ENCODE results near the gene UBE2D3.

The UBE2D3 gene

DNA sequence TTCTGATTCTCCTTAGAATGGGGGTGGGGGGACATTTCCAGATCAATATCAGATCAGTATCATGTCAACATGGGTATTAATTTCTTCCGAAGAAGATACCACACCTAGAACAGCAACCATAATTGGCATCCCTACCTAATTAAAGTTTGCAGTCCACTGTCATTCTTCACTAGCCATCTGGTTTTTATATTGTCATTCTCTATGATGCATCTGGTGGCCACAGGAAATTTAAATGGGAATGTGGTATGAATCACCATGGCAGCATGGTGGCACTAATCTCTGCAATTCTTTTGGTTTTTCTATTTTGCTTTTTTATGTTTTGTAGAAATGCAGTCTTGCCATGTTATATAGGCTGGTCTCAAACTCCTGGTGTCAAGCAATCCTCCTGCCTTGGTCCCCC, 16.6 kb upstream of the UBE2D3 start:
- TF ChIP-seq, protein P1, sequence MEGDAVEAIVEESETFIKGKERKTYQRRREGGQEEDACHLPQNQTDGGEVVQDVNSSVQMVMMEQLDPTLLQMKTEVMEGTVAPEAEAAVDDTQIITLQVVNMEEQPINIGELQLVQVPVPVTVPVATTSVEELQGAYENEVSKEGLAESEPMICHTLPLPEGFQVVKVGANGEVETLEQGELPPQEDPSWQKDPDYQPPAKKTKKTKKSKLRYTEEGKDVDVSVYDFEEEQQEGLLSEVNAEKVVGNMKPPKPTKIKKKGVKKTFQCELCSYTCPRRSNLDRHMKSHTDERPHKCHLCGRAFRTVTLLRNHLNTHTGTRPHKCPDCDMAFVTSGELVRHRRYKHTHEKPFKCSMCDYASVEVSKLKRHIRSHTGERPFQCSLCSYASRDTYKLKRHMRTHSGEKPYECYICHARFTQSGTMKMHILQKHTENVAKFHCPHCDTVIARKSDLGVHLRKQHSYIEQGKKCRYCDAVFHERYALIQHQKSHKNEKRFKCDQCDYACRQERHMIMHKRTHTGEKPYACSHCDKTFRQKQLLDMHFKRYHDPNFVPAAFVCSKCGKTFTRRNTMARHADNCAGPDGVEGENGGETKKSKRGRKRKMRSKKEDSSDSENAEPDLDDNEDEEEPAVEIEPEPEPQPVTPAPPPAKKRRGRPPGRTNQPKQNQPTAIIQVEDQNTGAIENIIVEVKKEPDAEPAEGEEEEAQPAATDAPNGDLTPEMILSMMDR (IDR thresholded peaks at IDR 0.05): no peak
- no peak overlapping the region for H3K4me3 ChIP-seq
- H3K27ac ChIP-seq: no peak overlapping the region
- no peak for DNase-seq (ENCODE audit: low spot score)

DNA sequence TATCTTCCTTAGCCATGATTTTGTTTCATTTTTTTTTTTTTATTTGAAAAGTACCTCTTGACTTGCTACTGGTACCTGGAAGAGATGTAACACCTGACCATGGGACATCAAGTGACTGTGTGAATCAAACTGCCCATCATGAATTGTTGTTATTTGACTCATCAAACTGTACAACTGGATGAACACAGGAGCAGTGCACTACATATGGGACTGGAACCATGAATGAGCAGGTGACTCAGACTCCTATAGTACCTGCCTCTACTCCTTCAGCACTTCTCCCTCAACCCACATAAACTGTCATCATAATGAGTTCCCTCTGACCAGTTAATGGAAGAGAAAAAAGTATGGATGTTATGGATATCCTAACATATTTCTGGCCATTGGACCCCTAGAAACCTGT, 15.9 kb upstream of the UBE2D3 start:
- no peak overlapping the region for H3K27ac ChIP-seq
- no peak overlapping the region for H3K4me3 ChIP-seq
- TF ChIP-seq, protein P1 (IDR thresholded peaks at IDR 0.05): no peak
- no peak for DNase-seq (ENCODE audit: low spot score)

DNA sequence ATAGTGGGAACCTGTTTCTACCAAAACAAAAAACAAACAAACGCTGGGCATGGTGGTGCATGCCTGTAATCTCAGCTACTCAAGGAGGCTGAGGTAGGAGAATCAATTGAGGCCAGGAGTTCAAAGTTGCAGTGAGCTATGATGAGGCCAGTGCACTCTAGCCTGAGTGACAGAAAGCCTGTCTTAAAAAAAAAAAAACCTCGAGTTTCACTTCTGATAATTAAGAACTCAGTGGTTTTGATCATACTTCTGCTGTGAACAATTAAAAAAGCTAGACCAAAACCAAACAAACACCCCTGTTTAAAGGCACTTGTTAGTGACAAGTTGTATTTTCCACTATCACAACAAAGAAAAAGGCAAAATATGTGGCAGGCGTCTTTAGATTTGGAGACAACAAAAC, 15.0 kb upstream of the UBE2D3 start:
- Histone ChIP-seq H3K4me3 (no peak overlapping the region), H3K27ac (no peak overlapping the region)
- DNase-seq (ENCODE audit: low spot score): no peak
- TF ChIP-seq, protein P1 (IDR thresholded peaks at IDR 0.05): no peak

DNA sequence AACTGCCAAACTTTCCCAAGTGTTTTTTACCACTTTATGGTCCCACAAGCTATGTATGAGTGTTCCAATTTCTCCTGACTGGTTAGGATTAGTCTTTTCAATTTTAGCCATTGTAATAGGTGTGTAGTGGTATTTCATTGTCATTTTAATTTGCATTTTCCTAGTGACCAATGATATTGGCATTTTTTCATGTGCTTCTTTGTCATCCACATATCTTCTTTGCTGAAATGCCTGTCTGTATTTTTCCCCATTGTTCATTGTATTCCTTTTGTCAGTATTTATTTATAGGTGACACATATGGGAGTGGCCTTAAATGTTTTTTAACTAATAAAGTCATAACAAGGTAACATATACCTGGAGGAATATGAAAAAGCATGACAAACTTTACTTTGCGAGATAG, 9.2 kb upstream of the UBE2D3 start:
- H3K4me3 ChIP-seq: no peak overlapping the region
- DNase-seq (ENCODE audit: low spot score): no peak
- TF ChIP-seq, protein P1 (IDR thresholded peaks at IDR 0.05): no peak
- no peak overlapping the region for H3K27ac ChIP-seq

DNA sequence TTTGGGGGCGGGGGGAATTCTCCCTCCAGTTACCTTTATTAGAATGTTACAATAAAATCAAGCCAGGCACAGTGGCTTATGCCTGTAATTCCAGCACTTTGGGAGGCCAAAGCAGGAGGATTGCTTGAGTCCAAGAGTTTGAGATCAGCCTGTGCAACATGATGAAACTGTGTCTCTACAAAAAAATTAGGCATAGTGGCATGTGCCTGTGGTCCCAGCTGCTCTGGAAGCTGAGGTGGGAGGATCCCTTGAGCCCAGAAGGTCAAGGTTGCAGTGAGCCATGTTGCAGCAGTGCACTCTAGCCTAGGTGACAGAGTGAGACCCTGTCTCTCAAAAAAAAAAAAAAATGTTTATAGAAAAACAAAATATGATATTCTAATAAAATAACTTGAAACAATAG, 5.3 kb upstream of the UBE2D3 start:
- H3K4me3 ChIP-seq: no peak overlapping the region
- H3K27ac ChIP-seq: no peak overlapping the region
- no peak for DNase-seq (ENCODE audit: low spot score)
- TF ChIP-seq, protein P1 (IDR thresholded peaks at IDR 0.05): no peak

DNA sequence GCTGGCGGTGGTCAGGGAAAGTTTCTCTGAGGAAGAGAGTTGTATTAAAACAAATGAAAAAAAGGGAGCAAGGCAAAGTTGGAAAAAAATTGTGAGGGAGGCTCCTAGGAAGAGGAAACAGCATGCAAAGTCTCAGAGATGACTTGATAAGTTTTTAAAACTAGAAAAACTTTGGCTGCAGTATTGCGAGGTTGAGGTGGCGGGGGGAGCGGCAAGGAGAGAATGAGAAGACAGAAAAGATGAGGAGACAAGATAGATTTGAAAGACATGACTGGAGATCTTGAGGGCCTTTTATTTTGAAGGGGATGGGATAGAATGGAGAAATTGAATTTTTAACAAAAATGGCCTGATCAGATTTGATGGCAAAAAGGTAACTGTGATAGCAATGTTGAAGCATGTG, 4.8 kb upstream of the UBE2D3 start:
- TF ChIP-seq, protein P1 (IDR thresholded peaks at IDR 0.05): no peak
- Histone ChIP-seq H3K4me3 (no peak overlapping the region), H3K27ac (no peak overlapping the region)
- DNase-seq (ENCODE audit: low spot score): no peak

DNA sequence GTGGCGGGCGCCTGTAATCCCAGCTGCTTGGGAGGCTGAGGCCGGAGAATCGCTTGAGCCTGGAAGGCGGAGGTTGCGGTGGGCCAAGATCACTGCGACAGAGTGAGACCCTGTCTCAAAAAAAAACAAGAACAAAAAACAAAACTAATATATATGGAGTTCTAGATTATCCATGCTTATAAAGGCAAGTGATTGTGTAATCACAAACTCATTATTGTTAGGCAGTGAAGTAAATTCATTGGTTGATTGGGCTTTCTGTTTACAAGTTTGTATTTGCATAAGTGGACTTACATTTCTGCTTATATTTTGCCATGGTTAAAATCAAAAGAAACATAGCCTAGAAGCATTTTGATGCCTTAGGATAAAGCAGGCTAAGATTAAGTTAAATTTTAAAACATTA, 2.5 kb upstream of the UBE2D3 start:
- Histone ChIP-seq H3K27ac (no peak overlapping the region), H3K4me3 (no peak overlapping the region)
- no peak for DNase-seq (ENCODE audit: low spot score)
- TF ChIP-seq, protein P1 (IDR thresholded peaks at IDR 0.05): no peak
